SKM-1 treated with dmso at 0.1 percent for 144 hours (cell line): Measurements from ENCODE around the gene RASA3.
"Not testable (repeated sequence)": the region's sequence is repeated elsewhere in the genome, so short reads cannot be mapped to it uniquely, and the experiment has no call there.

Source experiments
- DNase-seq: peaks from one replicate; lab custom pipeline; 2025; ENCODE audit not compliant: unreplicated experiment; lab: John Stamatoyannopoulos, UW

RASA3 gene

GRCh38 chr13:114143806-114144605 is 11.6 kb upstream of the RASA3 start:
- no peak for DNase-seq

DNA sequence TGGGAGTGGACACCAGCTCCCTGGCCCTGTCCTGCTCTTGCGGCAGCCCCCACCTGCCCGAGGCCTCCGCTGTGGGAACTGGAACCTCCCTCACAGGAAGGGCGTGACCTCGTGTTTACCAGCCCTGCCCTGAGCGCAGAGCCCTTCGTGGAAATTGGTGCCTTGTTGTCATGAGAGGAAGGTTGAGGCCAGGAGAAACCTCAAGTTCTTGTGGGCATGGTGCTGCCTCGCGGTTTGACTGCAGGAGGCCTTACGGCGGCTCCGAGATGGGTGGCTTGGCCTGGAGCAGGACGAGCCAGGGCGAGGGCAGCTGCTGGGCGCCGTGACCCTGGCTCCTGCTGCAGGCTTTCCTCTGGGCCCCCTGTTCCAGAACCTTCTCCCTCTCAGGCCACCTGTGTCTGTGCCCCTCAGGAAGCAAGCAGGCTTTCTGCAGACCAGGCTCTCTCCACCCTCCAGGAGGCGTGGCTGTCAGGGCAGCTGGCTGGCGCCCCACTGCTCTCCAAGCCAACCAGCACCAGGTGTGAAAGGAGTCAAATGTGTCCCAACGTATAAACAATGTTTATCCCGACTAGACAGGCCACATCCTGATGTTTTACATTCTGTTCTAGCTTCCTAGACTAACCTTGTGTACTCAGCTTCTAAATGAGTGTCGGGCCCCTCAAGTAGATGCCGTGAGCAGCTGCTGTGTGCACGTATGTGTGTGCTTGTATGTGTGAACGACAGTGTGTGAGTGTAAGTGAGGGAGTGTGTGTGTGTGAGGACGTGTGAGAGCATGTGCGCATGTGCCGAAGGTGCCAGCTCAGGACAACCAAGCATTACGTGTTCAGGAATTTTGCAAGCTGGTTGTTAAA is 10.4 kb upstream of the RASA3 start:
- DNase-seq, result no peak

DNA sequence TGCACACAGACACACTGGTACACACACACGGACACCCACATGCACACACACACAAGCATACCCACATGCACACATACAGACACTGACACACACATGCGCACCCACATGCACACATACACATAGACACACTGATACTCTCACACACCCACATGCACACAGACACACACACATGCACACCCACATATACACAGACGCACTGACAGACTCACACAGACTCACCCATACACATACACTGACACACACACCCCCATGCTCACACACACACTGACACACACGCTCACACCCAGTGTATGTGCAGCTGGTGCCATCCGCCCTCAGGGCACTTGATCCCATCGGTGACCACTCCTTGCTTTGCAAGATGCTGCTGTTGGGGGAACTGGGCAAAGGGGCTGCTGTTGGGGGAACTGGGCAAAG is 9.7 kb upstream of the RASA3 start:
- DNase-seq, result no peak

DNA sequence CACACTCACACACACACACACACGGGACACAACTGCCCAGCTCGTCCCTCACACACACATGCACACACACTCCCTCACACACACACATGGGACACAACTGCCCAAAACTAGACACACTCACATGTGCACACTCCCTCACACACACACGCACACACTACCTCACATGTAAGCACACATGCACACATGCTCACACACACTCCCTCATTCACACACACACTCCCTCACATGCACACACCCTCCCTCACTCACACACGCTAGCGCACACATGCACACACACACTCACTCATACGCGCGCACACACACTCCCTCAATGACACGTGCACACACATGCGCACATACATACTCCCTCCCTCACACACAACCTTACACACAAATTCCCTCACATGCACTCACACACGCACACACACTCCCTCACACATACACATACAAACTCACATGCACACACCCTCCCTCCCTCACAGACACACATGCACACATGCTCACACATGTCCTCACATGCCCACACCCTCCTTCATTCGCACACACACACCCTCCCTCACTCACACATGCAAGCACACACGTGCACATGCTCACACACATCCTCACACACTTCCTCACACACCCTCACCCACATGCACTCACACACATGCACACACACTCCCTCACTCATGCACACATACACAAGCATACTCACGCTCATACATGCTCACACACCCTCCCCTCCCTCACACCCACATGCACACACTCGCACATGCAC is 9.0 kb upstream of the RASA3 start:
- DNase-seq, result no peak

DNA sequence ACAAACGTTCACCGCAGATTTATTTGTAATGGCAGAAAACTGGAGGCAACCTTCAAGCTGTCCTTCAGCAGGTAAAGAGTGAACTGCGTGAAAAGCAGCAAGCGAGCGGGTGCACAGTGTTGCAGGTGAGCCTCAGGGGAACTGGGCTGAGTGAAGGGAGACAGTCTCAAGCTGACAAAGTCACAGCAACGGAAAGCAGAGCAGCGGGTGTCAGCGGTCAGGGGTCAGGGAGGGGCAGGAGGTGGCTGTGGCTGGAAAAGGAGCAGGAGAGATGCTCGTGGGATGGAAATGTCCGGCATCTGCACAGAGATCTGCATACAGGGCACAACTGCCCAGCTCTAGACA is 8.5 kb upstream of the RASA3 start:
- no peak for DNase-seq

DNA sequence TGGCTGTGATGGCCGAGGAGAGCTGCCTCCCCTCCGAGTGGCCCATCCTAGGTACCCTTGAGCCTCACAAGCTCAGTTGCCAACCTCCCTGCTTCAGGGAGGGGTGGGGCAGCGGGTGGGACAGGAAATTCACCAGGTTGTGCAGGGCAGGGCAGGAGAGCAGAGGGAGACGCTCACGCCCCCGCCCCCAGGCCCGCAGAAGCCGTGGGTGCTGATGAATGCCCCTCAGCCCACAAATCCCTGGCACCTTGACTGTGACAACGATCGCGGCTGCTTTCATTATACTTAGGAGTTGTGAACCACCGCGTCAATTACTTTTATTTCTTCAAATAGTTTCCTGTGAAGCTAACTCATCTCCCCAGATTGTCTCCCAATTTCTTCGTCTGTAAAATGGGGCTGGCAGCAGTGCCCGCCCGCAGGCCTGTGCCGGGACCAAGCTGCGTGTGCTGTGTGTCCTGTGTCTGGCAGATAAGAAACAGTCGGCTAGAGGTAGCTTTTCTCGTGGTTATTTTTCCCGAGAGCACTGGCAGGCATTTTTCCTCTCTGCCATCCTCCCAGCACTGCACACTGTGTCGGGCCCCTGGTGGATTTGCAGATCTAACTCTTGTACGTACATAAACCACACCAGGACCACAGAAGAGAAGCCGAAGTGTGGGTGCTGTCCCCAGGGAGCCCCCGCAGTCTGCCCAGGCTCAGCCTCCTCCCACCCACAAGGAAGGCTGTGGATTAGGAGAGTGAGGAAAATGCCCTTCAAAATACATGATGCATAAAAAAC is 7.9 kb upstream of the RASA3 start:
- DNase-seq, result no peak

DNA sequence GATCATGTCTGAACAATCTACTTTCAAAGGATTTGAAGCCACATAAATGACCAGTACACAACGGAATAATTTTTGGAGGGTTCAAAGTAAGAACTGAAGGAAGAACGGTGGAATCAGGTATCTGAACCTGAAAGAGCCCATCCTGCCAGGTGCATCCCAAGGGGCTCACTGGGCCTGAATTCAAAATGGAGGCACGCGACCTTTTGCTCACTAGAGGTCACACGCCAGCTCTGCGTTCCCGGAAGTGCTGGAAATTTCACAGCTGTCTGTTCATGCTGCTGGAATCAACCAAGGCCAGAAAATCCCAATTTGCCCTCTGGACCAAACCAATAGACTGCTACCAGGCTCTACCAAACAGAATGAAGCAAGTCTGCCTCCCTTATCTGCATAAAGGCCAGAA is 4.2 kb upstream of the RASA3 start:
- no peak for DNase-seq

DNA sequence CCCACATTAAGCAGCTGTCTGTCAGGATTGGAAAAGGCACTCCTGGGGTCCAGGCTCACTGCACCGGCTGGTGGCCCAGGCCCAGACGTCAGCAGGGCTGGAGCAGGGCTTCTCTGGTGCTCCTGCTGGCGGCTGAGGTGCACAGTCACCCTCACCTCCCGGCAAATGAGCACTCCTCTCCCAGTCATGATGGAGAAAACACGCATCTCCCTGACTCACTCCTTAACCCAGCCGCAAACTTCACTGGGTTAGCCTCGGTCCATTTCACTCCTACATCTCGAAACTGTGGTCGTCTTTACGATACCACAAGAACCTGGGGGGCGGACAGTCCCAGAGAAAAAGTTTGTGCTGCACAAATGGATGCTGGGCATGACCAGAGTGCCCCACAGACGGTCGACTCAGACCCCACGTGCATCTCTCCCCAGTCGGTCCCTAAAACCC is 3.3 kb upstream of the RASA3 start:
- DNase-seq, result no peak

GRCh38 chr13:114134944-114135610 is 2.7 kb upstream of the RASA3 start:
- DNase-seq, result no peak

DNA sequence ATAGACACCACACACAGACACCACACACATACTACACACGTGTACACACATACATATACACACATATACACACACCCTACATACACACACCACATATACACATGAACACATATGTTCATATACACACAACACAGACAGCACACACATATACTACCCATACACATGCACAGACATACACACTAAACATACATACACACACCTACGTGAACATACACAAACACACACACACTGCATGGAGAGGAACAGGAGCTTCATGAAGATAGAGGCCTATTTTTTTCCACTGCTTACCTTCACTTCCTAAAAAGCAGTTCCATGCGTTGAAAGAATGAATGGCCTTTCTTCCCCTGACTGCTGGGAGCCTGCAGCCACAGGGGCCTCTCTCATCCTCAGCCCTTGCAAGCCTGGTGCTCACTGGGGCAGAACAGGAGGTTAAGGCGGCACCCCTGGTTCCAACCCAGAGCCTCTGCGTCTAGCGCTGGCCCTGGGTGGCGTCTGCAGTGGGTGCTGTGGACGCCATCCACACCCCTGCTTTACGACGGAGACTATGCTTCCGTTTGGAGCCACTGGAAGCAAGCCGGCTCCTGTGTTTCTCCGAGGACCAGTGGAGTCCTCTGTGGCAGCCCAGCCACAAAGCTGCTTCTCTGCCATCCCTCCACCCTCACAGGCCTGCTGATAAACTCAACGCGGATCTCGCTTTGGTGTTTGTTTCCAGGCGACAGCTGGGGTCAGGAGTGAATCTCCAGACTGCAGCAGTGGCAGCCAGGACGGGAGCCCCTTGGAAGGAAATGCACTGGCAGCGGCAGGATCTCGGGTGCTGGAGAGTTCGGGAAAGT is 1.9 kb upstream of the RASA3 start:
- DNase-seq, result peak; percentile 33

DNA sequence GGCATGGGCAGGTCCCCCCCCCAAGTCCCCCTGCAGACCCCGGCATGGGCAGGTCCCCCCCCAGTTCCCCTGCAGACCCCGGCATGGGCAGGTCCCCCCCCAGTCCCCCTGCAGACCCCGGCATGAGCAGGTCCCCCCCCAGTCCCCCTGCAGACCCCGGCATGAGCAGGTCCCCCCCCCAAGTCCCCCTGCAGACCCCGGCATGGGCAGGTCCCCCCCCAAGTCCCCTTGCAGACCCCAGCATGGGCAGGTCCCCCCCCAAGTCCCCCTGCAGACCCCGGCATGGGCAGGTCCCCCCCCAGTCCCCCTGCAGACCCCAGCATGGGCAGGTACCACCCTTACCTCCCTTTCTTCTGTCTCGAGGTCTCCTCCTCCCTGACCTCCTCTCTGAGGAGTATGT is 1.1 kb upstream of the RASA3 start:
- not testable (repeated sequence) for DNase-seq

DNA sequence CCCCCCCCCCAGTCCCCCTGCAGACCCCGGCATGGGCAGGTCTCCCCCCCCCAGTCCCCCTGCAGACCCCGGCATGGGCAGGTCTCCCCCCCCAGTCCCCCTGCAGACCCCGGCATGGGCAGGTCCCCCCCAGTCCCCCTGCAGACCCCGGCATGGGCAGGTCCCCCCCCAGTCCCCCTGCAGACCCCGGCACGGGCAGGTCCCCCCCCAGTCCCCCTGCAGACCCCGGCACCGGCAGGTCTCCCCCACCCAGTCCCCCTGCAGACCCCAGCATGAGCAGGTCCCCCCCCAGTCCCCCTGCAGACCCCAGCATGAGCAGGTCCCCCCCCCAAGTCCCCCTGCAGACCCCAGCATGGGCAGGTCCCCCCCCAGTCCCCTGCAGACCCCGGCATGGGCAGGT is 703 bp upstream of the RASA3 start:
- DNase-seq, result not testable (repeated sequence)

- DNase-seq, result no peak
Measured at GRCh38 chr13:114131583-114132418, 622 bp downstream of the RASA3 start.

DNA sequence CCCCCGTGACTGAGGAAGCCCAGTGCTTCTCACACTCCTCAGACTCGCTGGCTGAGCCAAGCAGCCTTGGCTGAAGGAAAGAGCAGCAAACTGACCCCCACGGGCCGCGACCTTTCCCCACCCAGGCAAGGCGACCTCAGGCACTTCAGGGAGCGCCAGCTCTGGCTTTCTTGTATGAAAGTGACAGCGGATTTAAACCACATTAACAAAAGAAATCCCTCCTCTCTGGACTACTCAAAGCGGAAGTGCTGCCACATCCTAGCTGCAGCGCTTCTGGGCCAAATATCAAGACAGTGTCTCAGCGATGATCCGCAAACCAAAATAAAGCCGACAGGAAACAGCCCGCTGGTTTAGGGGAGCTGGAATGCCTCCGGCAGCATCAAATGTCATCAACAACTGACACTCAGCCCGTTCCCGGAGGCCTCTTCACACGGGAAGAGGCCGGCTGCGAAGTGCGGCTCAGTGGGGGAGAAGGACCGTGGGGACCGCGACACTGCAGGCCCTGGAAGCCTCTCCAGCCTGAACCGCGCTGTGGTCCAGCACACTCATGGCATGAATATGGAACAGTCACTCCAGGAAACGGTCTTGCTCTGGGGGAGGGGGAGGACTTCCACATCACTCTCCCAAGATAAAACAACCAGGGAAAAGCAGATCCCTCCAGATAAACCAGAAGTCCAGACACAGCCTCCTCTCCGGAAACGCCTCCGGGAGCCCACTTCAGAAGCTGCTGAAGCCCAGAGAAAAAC is 1.4 kb downstream of the RASA3 start:
- DNase-seq, result peak; percentile 52

- DNase-seq, result no peak
Measured at GRCh38 chr13:114130131-114130836, 2.1 kb downstream of the RASA3 start.

GRCh38 chr13:114129649-114130062 is 2.8 kb downstream of the RASA3 start:
- DNase-seq, result peak; percentile 59
